ENCODE results near the gene TRRAP.

DNA sequence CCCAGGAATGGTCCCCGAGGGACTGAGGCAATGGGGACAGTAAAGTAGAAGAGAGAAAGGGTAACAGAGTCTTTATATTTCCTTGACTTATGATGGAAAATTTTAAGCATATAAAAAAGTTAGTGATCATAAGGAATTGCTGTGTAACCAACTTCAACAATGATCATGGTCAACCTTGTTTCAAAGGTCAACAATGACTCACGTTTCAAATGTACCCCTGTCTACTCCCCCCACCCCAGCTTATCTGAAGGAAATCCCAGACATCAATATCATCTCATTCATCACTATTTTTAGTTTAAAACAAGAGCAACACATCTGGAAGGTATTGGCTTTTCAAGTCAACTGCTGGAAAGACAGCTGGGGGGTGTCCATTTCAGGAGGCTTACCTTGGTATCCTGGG lies 172.6 kb downstream of the TRRAP start:
- TF ChIP-seq EP300 (conservative IDR thresholded peaks at IDR 0.05; ENCODE audit: poor library complexity, severe bottlenecking) (no peak), SMC3 (conservative IDR thresholded peaks at IDR 0.05; ENCODE audit: poor library complexity) (no peak), CTCF (IDR thresholded peaks at IDR 0.05; ENCODE audit: poor library complexity, severe bottlenecking) (no peak), RAD21 (conservative IDR thresholded peaks at IDR 0.05) (no peak)

Measured in neural cell (in vitro differentiated cells).